Measurements from ENCODE around the gene HACD4. TPM values are rescaled to one million over a fixed set of nuclear protein-coding genes. Genes with fewer than 3 reads are reported as not detected.

Gene HACD4
- total RNA-seq, 6 experiments from 2014 or later: 3.0 to 5.3 (median 3.8) TPM

DNA sequence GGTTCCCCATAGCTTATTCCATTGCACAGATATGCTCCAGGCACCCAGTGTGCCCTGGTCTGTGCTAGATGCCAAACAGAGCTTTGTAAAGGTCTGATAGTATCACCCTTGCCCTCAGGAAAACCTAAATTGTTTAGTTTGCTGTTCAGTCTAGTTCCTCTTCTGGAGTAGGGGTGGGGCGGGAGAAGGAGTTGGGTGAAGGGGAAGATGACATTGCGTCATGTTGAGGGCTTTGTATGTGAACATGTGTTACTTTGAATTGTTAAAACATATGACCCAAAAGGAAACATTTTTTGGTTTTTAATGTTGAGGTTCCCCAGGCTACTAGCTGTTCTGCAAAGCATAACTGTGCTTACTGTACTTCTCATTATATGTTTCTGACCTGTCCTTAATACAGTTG, 40.6 kb downstream of the HACD4 start:
- Mint-ChIP-seq H3K36me3 (ENCODE audit: low read depth) (peaks cover 41% of the 10 kb centered on the region), H3K9me3 (no peaks in the 10 kb centered on the region), H3K27me3 (ENCODE audit: insufficient read depth) (no peaks in the 10 kb centered on the region), H3K4me1 (ENCODE audit: low read depth) (peaks cover 6% of the 10 kb centered on the region; the same call in 1 of the 2 replicates), H3K4me3 (no peak overlapping the region), H3K27ac (no peak overlapping the region)
- no peak for DNase-seq
- no peak for TF ChIP-seq CTCF (IDR thresholded peaks at IDR 0.05)

GRCh38 chr9:20989923-20990341, 41.5 kb downstream of the HACD4 start:
- Mint-ChIP-seq H3K27me3 (ENCODE audit: insufficient read depth) (no peaks in the 10 kb centered on the region), H3K9me3 (no peaks in the 10 kb centered on the region), H3K4me3 (no peak overlapping the region), H3K36me3 (ENCODE audit: low read depth) (peaks cover 34% of the 10 kb centered on the region), H3K27ac (no peak overlapping the region), H3K4me1 (ENCODE audit: low read depth) (peaks cover 6% of the 10 kb centered on the region; the same call in 1 of the 2 replicates)
- DNase-seq: no peak
- TF ChIP-seq CTCF (IDR thresholded peaks at IDR 0.05): no peak

DNA sequence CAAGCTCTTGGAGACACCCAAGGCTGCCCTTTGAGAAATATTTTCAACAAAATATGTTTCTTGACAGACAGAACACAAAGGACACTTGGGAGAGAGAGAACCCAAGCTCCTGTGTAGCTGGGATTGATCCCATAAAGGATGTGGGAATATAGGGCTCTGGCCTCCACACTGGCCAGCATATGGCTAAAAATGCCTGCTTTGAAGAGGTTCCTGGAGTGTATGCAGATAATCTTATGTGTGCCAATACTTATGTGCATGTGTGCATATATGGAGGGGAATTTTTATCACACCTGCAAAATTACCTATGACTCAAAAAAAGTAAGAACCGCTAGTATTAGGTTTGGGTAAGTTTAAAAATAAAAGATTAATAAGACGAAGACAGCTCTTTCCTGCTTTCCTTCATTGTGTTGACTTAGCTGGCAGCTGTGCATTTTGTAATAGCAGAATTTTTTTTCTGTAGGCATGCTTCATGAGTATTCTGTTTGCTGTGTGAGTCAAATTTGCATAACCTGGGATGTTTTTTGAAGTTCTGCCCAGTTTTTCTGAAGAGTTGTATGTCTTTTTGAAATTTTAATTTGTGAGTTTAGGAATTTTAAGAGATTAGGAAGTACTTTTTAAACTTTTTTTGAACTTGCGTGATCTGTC, 42.6 kb downstream of the HACD4 start:
- DNase-seq: no peak
- no peak for TF ChIP-seq CTCF (IDR thresholded peaks at IDR 0.05)
- H3K4me3 Mint-ChIP-seq: no peak overlapping the region
- H3K36me3 Mint-ChIP-seq (ENCODE audit: low read depth): peaks cover 28% of the 10 kb centered on the region
- H3K27me3 Mint-ChIP-seq (ENCODE audit: insufficient read depth): no peaks in the 10 kb centered on the region
- H3K9me3 Mint-ChIP-seq: no peaks in the 10 kb centered on the region
- peaks cover 6% of the 10 kb centered on the region; the same call in 1 of the 2 replicates for H3K4me1 Mint-ChIP-seq (ENCODE audit: low read depth)
- no peak overlapping the region for H3K27ac Mint-ChIP-seq

DNA sequence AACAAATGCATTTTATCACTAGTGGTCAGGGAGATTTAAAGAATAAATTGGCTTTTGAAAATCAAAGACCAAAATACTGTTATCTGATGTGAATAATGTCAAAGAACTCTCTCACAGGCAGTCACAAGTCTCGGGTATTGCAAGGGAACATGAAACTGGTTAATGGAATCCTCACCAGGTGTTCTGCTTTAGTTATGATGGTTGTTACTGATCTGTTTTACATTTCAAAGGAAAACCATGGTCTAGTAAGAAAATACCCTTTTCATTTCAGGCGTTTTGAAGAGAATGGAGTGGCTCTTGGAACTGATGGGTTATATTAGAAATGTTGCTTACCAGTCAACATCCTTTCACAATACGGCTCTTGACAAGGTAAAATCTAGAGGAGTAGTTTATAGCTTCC, 43.4 kb downstream of the HACD4 start:
- TF ChIP-seq CTCF (IDR thresholded peaks at IDR 0.05): no peak
- H3K36me3 Mint-ChIP-seq (ENCODE audit: low read depth): peaks cover 23% of the 10 kb centered on the region

DNA sequence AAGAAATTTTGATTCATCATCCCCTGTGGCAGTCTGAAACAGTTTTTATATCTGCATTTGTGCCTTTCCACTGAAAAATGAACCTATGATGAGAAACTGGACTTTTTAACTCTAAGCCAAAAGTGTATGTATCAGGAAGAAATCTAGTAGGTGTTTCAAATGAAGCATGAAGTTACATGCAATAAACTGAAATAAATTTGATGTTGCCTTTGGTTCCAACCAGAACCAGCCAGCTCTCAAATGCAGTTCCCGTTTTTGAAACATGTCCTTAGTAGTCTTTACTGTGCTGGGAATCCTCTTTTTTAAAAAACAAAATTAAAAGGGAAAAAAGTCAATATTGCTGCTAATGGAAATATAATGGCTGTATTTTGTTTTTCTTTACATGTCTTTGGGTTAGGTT, 43.9 kb downstream of the HACD4 start:
- Mint-ChIP-seq H3K4me1 (ENCODE audit: low read depth) (peaks cover 9% of the 10 kb centered on the region), H3K36me3 (ENCODE audit: low read depth) (peaks cover 25% of the 10 kb centered on the region), H3K27me3 (ENCODE audit: insufficient read depth) (no peaks in the 10 kb centered on the region), H3K4me3 (no peak overlapping the region), H3K9me3 (no peaks in the 10 kb centered on the region), H3K27ac (no peak overlapping the region)
- no peak for TF ChIP-seq CTCF (IDR thresholded peaks at IDR 0.05)
- DNase-seq: no peak

More for the DNA sequence above, 43.4 kb downstream of the HACD4 start:
- Mint-ChIP-seq H3K27ac (no peak overlapping the region), H3K4me1 (ENCODE audit: low read depth) (peaks cover 6% of the 10 kb centered on the region; the same call in 1 of the 2 replicates), H3K9me3 (no peaks in the 10 kb centered on the region), H3K4me3 (no peak overlapping the region), H3K27me3 (ENCODE audit: insufficient read depth) (no peaks in the 10 kb centered on the region)
- no peak for DNase-seq
